NCI-H510A (cell line): ENCODE measurements around the gene USP6NL.

ENCODE experiments used
- DNase-seq: peaks from one replicate; lab custom pipeline; 2025; lab: John Stamatoyannopoulos, UW

USP6NL gene

GRCh38 chr10:11616021-11616420 lies 4.6 kb upstream of the USP6NL start:
- no peak for DNase-seq

GRCh38 chr10:11615396-11615795 lies 3.9 kb upstream of the USP6NL start:
- no peak for DNase-seq

- no peak for DNase-seq
Measured at GRCh38 chr10:11612021-11613001, 861 bp upstream of the USP6NL start.

- DNase-seq, result no peak
Measured at GRCh38 chr10:11610826-11611247, 613 bp downstream of the USP6NL start.

- no peak for DNase-seq
Measured at GRCh38 chr10:11610166-11610825, 1.2 kb downstream of the USP6NL start.

GRCh38 chr10:11609492-11610093 lies 1.9 kb downstream of the USP6NL start:
- no peak for DNase-seq

GRCh38 chr10:11609052-11609451 lies 2.4 kb downstream of the USP6NL start:
- DNase-seq, result no peak

- no peak for DNase-seq
Measured at GRCh38 chr10:11608159-11609013, 3.1 kb downstream of the USP6NL start.

GRCh38 chr10:11605807-11606408 lies 5.5 kb downstream of the USP6NL start:
- DNase-seq, result no peak

- DNase-seq, result no peak
Measured at GRCh38 chr10:11604865-11605650, 6.4 kb downstream of the USP6NL start.

GRCh38 chr10:11603741-11604140 lies 7.7 kb downstream of the USP6NL start:
- DNase-seq, result no peak

- peak; percentile 10 for DNase-seq
Measured at GRCh38 chr10:11602919-11603523, 8.4 kb downstream of the USP6NL start.

- no peak for DNase-seq
Measured at GRCh38 chr10:11602358-11602757, 9.1 kb downstream of the USP6NL start.

- DNase-seq, result no peak
Measured at GRCh38 chr10:11601670-11602069, 9.8 kb downstream of the USP6NL start.

- DNase-seq, result no peak
Measured at GRCh38 chr10:11600280-11600679, 11.2 kb downstream of the USP6NL start.

GRCh38 chr10:11598712-11599397 lies 12.6 kb downstream of the USP6NL start:
- DNase-seq, result no peak

- DNase-seq, result no peak
Measured at GRCh38 chr10:11597470-11597869, 14.0 kb downstream of the USP6NL start.

- DNase-seq, result no peak
Measured at GRCh38 chr10:11595395-11595692, 16.1 kb downstream of the USP6NL start.

GRCh38 chr10:11594589-11595394 lies 16.7 kb downstream of the USP6NL start:
- DNase-seq, result no peak
